Tongue (tissue), 2 donors: ENCODE data around the gene TIMM23. TPM values are rescaled to one million over a fixed set of nuclear protein-coding genes. Genes with fewer than 3 reads are reported as not detected.
"Not testable (repeated sequence)": the region's sequence is repeated elsewhere in the genome, so short reads cannot be mapped to it uniquely, and the experiment has no call there.

Experiments used
- DNase-seq: peaks from one replicate; pipeline ENCODE4 v3.0.0-alpha.2; 2015
- total RNA-seq: library from RNA; depleted of rRNA; stranded (reverse); fragments of >200 nt; gene quantifications from one replicate; pipeline ENCODE4 v1.2.3, GENCODE V29; 2014

TIMM23 gene, protein sequence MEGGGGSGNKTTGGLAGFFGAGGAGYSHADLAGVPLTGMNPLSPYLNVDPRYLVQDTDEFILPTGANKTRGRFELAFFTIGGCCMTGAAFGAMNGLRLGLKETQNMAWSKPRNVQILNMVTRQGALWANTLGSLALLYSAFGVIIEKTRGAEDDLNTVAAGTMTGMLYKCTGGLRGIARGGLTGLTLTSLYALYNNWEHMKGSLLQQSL
- total RNA-seq = 57.3 TPM

DNA sequence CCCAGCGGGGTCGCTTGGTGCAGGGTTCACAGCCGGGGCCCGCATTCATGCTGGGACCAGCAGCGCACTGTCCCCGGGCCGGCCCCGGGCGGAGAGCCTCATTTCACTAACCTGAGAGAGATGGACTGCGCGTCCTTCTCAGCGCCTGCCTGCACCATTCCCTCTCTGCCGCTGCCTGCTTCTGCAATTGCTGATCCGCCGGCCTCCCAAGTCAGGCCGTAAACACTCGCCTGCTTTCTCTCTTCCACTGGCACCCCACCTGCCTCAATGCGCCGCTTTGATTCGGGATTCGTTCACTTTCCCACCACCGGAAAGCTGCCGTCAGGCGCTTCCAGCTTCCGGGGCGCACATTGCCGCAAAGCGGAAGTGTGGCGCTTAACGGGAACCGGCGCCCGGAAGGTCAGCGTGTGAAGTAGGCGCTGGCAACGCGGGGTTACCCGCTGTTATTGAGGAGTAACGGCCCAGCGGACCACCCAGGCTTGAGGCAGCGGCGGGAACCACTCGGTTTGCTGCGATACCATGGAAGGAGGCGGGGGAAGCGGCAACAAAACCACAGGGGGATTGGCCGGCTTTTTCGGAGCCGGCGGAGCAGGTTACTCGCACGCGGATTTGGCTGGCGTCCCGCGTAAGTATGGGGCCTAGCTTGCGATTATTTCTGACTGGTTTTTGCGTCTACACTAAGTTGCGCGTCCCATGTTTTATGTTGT lies at the start of gene TIMM23:
Gene TIMM23 (plus strand): TSS at position 384 of the 707 bp plus-strand sequence. CDS start 136 bp downstream, at position 520.
- peak; percentile 92 for DNase-seq

GRCh38 chr10:45926790-45927189 lies 45.5 kb upstream of the TIMM23 start:
- not testable (repeated sequence) for DNase-seq

- DNase-seq = not testable (repeated sequence)
Measured at GRCh38 chr10:45931305-45931704, 41.0 kb upstream of the TIMM23 start.

GRCh38 chr10:45934788-45935187 lies 37.5 kb upstream of the TIMM23 start:
- not testable (repeated sequence) for DNase-seq

DNA sequence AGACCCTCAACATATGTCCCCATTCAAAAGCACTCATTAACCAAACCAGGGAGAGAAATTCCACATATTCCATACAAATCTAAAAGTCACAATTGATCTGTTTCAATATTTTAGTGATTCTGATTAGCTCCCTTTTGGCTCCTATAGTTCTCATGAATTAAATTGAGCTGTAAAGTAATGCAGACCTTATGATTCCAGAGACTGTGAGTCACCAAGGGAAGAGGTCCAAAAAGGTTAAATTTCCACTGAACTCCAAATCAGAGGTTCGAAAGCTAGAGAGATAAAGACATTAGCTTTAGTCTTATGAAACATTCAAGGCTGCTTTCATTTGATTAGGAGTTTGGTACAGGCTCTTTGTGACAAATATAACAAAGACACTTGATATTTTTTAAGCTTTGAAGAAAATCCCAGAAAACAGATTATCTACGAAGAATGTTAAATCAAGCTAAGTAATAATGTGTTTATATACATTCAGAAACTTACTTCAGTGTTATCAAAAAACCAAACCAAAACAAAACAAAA lies 33.1 kb upstream of the TIMM23 start:
- DNase-seq = not testable (repeated sequence)

DNA sequence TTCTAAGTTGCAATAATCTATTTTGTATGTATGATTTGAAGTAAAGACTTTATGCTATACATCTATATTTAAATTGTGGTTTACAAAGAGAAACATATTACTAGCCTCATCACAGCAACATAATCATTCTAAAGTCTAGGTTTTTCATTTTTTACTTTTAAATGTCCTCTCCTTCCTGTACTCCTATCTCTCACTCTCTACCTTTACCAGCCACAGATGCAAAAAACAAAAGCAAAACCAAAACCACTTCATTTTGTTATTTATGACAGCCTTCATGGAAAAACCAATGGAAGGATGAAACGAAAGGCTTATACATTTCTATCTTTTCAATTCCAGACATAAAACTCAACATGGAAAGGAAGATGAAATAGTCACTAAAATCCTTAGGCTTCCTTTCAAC lies 31.1 kb upstream of the TIMM23 start:
- DNase-seq = not testable (repeated sequence)

- DNase-seq = not testable (repeated sequence)
Measured at GRCh38 chr10:45945476-45945875, 26.8 kb upstream of the TIMM23 start.

DNA sequence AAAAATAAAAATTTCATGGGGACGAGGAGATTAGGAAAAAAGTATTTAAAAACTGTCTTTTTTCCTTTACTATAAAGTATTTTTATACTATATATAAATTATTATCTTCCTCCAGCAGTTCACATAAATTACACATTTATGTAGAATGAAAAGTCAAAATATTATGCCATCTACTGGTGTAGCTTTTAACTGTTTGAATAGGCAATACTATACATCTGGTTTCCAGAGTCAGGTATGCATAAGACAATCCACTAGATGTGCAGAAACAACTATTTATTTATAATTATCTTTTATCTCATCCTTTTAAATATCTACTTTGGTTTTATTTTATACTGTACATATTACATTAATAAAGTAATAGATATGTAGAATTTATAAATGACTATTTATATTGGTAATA lies 24.9 kb upstream of the TIMM23 start:
- DNase-seq = not testable (repeated sequence)

GRCh38 chr10:45948801-45949200 lies 23.5 kb upstream of the TIMM23 start:
- DNase-seq = not testable (repeated sequence)

GRCh38 chr10:45954367-45954766 lies 17.9 kb upstream of the TIMM23 start:
- DNase-seq = not testable (repeated sequence)

DNA sequence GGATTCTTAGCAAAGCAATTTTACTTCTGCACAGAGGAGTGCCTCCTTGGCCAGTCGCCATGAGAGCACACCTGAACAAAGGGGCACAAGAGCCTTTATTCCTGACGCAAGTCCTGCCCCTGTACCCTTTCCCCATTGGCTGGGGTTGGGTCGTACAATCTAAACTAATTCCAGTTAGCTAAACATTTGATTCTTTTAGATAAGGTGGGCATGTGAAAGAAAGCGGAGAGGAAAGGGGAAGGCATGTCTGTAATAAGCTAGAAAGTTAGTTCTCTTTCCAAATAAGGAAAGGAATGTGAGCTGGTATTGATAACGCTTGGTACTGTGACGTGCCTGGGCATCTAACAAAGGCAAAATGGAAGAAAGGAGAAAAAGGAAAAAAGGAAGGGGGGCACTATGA lies 15.7 kb upstream of the TIMM23 start:
- not testable (repeated sequence) for DNase-seq

DNA sequence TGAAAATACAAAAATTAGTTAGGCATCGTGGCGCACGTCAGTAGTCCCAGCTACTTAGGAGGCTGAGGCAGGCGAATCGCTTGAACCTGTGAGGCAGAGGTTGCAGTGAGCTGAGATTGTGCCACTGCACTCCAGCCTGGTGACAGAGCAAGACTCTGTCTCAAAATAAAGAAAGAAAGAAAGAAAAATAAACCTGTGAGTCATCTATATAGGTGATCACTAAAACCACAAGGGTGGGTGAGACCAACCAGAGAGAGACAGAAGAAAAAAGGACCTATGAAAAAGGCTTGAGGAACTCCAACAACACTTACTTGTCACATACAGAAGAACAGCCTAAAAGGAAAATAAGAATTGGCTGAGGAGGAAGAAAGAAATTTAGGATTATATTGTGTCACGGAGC lies 14.4 kb upstream of the TIMM23 start:
- not testable (repeated sequence) for DNase-seq

- not testable (repeated sequence) for DNase-seq
Measured at GRCh38 chr10:45962686-45963452, 9.4 kb upstream of the TIMM23 start.

DNA sequence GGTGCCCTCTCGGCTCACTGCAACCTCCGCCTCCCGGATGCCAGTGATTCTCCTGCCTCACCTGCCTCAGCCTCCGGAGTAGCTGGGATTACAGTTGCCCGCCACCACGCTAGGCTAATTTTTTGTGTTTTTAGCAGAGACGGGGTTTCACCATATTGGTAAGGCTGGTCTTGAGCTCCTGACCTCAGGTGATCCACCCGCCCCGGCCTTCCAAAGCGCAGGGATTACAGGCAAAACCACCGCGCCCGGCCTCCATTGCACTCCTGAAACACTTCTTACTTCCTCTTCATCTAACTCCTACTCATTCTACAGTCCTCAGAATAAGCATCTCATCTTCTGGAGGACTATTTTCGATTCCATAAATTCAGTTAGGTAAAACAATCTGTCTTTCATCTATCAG lies 1.3 kb upstream of the TIMM23 start:
- DNase-seq = not testable (repeated sequence)

- peak; percentile 1 for DNase-seq
Measured at GRCh38 chr10:45971742-45972105, 565 bp upstream of the TIMM23 start.

GRCh38 chr10:45972813-45973169 lies 502 bp downstream of the TIMM23 start:
- not testable (repeated sequence) for DNase-seq

GRCh38 chr10:45974041-45974440 lies 1.8 kb downstream of the TIMM23 start:
- DNase-seq = not testable (repeated sequence)

- DNase-seq = not testable (repeated sequence)
Measured at GRCh38 chr10:45978554-45978953, 6.3 kb downstream of the TIMM23 start.

GRCh38 chr10:45981367-45981766 lies 9.1 kb downstream of the TIMM23 start:
- DNase-seq = not testable (repeated sequence)

DNA sequence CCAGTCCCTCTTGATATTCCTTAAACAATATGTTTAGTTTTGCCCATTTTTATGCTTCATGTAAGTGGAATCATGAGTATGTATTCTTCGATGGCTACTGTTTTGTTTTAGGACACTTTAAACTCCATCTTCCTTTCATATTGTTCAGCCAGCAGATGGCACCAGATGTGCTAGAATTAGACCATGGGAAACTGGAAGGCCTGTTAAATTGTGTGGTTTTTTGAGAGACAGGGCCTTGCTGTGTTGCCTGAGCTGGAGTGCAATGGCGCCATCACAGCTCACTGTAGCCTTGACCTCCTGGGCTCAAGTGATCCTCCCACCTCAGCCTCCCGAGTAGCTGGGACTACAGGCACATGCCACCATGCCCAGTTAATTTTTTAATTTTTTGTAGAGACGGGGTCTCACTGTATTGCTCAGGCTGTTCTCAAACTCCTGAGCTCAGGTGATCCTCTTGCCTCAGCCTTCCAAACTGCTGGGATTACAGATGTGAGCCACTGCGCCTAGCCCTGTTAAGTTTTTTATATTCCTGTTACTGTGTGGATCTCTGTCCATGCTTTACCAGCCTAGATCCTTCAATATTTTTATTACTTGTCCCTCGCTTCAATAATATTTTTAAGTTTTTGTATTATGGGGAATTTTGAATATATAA lies 11.4 kb downstream of the TIMM23 start:
- peak; percentile 48 for DNase-seq

DNA sequence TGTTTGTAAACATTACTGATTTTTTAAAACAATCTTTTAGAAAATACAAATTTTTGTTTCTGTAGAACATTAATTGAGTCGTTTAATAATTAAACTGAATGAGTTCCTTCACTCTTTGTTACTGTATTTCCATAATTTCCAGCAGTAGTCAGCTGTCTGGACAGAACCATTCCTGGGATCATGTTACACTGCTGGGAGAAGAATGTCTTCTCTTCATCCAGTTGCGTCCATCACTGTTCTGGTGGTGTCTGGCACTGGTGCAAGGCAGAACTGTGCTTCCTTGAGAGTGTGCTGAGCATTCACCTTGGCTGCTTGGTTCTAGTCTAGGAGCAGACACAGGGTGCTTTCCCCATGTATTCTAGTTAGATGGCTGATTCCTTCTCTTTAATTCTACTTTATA lies 12.2 kb downstream of the TIMM23 start:
- DNase-seq = not testable (repeated sequence)

DNA sequence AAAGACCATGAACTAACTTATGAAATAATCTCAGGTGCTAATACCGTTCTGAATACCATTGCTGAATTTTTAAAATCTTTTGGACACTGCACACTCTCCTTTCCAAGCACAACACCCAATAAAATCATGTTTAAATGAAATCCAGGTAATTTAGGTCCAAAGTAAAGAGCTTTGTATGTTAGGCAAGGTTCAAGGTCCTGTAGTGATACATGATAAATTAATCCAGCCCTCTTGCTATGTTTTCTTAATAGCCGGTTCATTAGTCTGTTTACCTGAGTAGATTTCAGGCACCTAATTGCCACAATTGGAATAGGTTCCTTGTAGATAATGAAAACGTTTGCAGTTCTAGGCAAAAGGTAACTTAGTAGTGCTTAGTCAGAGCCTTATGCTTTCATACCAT lies 13.3 kb downstream of the TIMM23 start:
- not testable (repeated sequence) for DNase-seq
